Cardiac fibroblast (primary cell): ENCODE data around the gene IL3RA.
"Not testable (repeated sequence)": the region's sequence is repeated elsewhere in the genome, so short reads cannot be mapped to it uniquely, and the experiment has no call there.

Experiments used
- DNase-seq, 2 donors: peaks; one replicate each; pipeline versions ENCODE4 v3.0.0 to v3.0.0-alpha.2; 2010; ENCODE audit warnings: low read depth in 2 of 2
- H3K4me3 ChIP-seq, 2 donors: replicated peaks in 1 of 2; 1 replicate in 1 of 2; 2 replicates in 1 of 2; pipeline ENCODE4 v1.5.1; 2011; ENCODE audit warnings: low read depth in 2 of 2, low read length in 2 of 2, mild to moderate bottlenecking in 2 of 2, moderate library complexity in 1 of 2
- CTCF ChIP-seq: IDR thresholded peaks from one replicate; pipeline ENCODE4 v1.5.1; 2011; ENCODE audit warnings: low read depth, mild to moderate bottlenecking, low read length, inconsistent platforms

Gene IL3RA

DNA sequence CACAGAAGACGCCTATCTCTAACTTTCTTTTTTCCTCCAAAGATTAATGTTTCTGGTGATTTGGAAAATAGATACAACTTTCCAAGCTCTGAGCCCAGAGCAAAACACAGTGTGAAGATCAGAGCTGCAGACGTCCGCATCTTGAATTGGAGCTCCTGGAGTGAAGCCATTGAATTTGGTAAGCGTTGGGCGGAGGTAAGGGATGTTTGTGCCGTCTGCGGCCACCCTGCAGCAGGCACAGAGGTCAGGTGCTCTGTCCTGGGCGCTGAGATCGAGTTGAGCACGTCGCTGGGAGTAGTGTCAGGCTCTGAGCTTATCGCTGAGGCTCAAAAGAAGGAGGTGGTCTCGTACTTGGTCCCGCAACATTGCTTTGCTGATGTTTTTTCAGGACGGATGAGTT lies 36.1 kb upstream of the IL3RA start:
- no peak for TF ChIP-seq CTCF
- DNase-seq = no peak

DNA sequence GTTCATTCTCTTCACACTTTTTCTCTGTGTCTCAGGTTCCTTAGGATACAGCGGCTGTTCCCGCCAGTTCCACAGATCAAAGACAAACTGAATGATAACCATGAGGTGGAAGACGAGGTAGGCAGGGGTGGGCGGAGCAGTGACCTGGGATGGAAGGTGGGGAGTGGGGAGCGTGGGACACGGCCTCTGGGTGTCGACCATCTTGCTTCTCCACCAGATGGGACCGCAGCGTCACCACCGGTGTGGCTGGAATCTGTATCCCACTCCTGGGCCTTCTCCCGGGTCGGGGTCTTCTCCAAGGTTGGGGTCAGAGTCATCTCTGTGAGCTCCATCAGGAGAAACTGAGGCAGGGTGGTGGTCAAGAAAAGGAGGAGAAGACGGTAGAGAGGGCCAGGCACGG lies 31.2 kb upstream of the IL3RA start:
- no peak for DNase-seq
- no peak for TF ChIP-seq CTCF
- H3K4me3 ChIP-seq = no peak overlapping the region

More for the DNA sequence above, 36.1 kb upstream of the IL3RA start:
- no peak overlapping the region for H3K4me3 ChIP-seq

- no peak for DNase-seq
- no peak overlapping the region for H3K4me3 ChIP-seq
- no peak for TF ChIP-seq CTCF
These were observed 29.5 kb upstream of the IL3RA start for GRCh38 chrX:1306909-1307625.

- TF ChIP-seq CTCF = no peak
- no peak overlapping the region for H3K4me3 ChIP-seq
- no peak for DNase-seq
These were observed 28.8 kb upstream of the IL3RA start for GRCh38 chrX:1307626-1308340.

DNA sequence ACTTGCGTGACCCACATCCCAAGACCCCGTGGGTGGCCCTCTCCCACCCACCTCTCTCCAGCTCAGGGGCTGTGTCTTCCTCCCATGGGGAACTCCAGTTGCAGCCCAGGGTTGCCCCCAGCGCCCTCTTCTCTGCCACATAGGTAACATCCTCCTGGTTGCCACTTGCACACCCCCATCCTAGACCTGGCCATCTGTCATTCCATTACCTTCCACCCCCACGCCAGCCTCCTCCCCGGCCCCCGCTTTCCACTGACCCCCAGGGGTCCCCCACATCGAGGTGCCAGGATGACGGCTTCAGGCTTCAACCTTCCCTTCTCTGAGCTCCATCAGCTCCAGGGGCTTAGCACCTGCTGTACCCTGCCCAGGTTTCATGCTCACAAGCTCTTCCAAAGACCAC lies 28.1 kb upstream of the IL3RA start:
- no peak overlapping the region for H3K4me3 ChIP-seq
- no peak for TF ChIP-seq CTCF

GRCh38 chrX:1308917-1309316 lies 27.7 kb upstream of the IL3RA start:
- not testable (repeated sequence) for DNase-seq, H3K4me3 ChIP-seq

More for the DNA sequence above, 28.1 kb upstream of the IL3RA start:
- no peak for DNase-seq

- DNase-seq = no peak
- no peak overlapping the region for H3K4me3 ChIP-seq
- no peak for TF ChIP-seq CTCF
These were observed 22.8 kb upstream of the IL3RA start for GRCh38 chrX:1313788-1314187.
